BLaER1 (cell line): ENCODE results near the gene DBF4B.

Experiments
- H3K27ac ChIP-seq: shearing (Covaris generic); formaldehyde crosslinking; 2 replicates; pipeline ENCODE4 v1.8.1; 2022
- H3K27me3 ChIP-seq: shearing (Covaris generic); formaldehyde crosslinking; 2 replicates; pipeline ENCODE4 v1.8.1; 2022
- H3K36me3 ChIP-seq: shearing (Covaris generic); formaldehyde crosslinking; 2 replicates; pipeline ENCODE4 v1.8.1; 2022
- H3K4me1 ChIP-seq: shearing (Covaris generic); formaldehyde crosslinking; 2 replicates; pipeline ENCODE4 v1.8.1; 2022
- H3K4me2 ChIP-seq: shearing (Covaris generic); formaldehyde crosslinking; 2 replicates; pipeline ENCODE4 v1.8.1; 2022
- H3K4me3 ChIP-seq: shearing (Covaris generic); formaldehyde crosslinking; 2 replicates; pipeline ENCODE4 v1.8.1; 2022
- H3K9ac ChIP-seq: shearing (Covaris generic); formaldehyde crosslinking; 2 replicates; pipeline ENCODE4 v1.8.1; 2022
- H3K9me3 ChIP-seq: shearing (Covaris generic); formaldehyde crosslinking; 2 replicates; pipeline ENCODE4 v1.8.1; 2022
- H4K20me1 ChIP-seq: shearing (Covaris generic); formaldehyde crosslinking; 2 replicates; pipeline ENCODE4 v1.8.1; 2022
- Cebpa-rat ChIP-seq: shearing (Covaris generic); IDR thresholded peaks from 2 replicates; pipeline ENCODE4 v1.8.1; 2022

DBF4B gene

GRCh38 chr17:44781551-44782325, 73.3 kb downstream of the DBF4B start:
- Histone ChIP-seq H3K9ac (no peak overlapping the region), H3K4me1 (peaks cover 32% of the 10 kb centered on the region), H3K27me3 (no peaks in the 10 kb centered on the region), H3K27ac (no peak overlapping the region), H3K4me3 (no peak overlapping the region), H3K4me2 (no peak overlapping the region), H4K20me1 (no peaks in the 10 kb centered on the region), H3K9me3 (no peaks in the 10 kb centered on the region), H3K36me3 (no peaks in the 10 kb centered on the region)
- no peak for TF ChIP-seq Cebpa-rat

- Histone ChIP-seq H3K9me3 (no peaks in the 10 kb centered on the region), H4K20me1 (no peaks in the 10 kb centered on the region), H3K4me2 (no peak overlapping the region), H3K4me3 (no peak overlapping the region), H3K4me1 (peaks cover 26% of the 10 kb centered on the region), H3K9ac (no peak overlapping the region), H3K36me3 (no peaks in the 10 kb centered on the region), H3K27ac (no peak overlapping the region), H3K27me3 (no peaks in the 10 kb centered on the region)
- no peak for TF ChIP-seq Cebpa-rat
Observed at GRCh38 chr17:44782326-44782850, 73.9 kb downstream of the DBF4B start.

GRCh38 chr17:44785921-44786320, 77.5 kb downstream of the DBF4B start:
- Histone ChIP-seq H3K9me3 (no peaks in the 10 kb centered on the region), H3K27me3 (no peaks in the 10 kb centered on the region), H3K4me2 (no peak overlapping the region), H3K9ac (no peak overlapping the region), H4K20me1 (no peaks in the 10 kb centered on the region), H3K4me1 (no peaks in the 10 kb centered on the region), H3K27ac (no peak overlapping the region), H3K36me3 (no peaks in the 10 kb centered on the region), H3K4me3 (no peak overlapping the region)
- TF ChIP-seq Cebpa-rat, result no peak

GRCh38 chr17:44786551-44787081, 78.2 kb downstream of the DBF4B start:
- H3K9me3 ChIP-seq, result no peaks in the 10 kb centered on the region
- H3K9ac ChIP-seq, result no peak overlapping the region
- no peaks in the 10 kb centered on the region for H3K4me1 ChIP-seq
- no peaks in the 10 kb centered on the region for H3K36me3 ChIP-seq
- TF ChIP-seq Cebpa-rat, result no peak
- no peak overlapping the region for H3K4me3 ChIP-seq
- H3K27me3 ChIP-seq, result no peaks in the 10 kb centered on the region
- no peak overlapping the region for H3K27ac ChIP-seq
- no peaks in the 10 kb centered on the region for H4K20me1 ChIP-seq
- no peak overlapping the region for H3K4me2 ChIP-seq

GRCh38 chr17:44787271-44787940, 78.9 kb downstream of the DBF4B start:
- no peaks in the 10 kb centered on the region for H3K27me3 ChIP-seq
- no peaks in the 10 kb centered on the region for H3K36me3 ChIP-seq
- H3K4me3 ChIP-seq, result no peak overlapping the region
- no peak overlapping the region for H3K27ac ChIP-seq
- H3K4me1 ChIP-seq, result no peaks in the 10 kb centered on the region
- H3K4me2 ChIP-seq, result no peak overlapping the region
- no peaks in the 10 kb centered on the region for H3K9me3 ChIP-seq
- TF ChIP-seq Cebpa-rat, result no peak
- H4K20me1 ChIP-seq, result no peaks in the 10 kb centered on the region
- no peak overlapping the region for H3K9ac ChIP-seq

- no peak for TF ChIP-seq Cebpa-rat
- H3K4me3 ChIP-seq, result no peak overlapping the region
- H4K20me1 ChIP-seq, result no peaks in the 10 kb centered on the region
- no peak overlapping the region for H3K9ac ChIP-seq
- peaks cover 2% of the 10 kb centered on the region for H3K4me1 ChIP-seq
- H3K36me3 ChIP-seq, result no peaks in the 10 kb centered on the region
- no peaks in the 10 kb centered on the region for H3K9me3 ChIP-seq
- H3K27me3 ChIP-seq, result no peaks in the 10 kb centered on the region
- no peak overlapping the region for H3K27ac ChIP-seq
- no peak overlapping the region for H3K4me2 ChIP-seq
Observed at GRCh38 chr17:44788139-44788538, 79.7 kb downstream of the DBF4B start.

- peaks cover 4% of the 10 kb centered on the region; the same call in 1 of the 2 replicates for H3K36me3 ChIP-seq
- H4K20me1 ChIP-seq, result no peaks in the 10 kb centered on the region
- H3K4me3 ChIP-seq, result no peak overlapping the region
- peaks cover 35% of the 10 kb centered on the region for H3K4me1 ChIP-seq
- no peaks in the 10 kb centered on the region for H3K27me3 ChIP-seq
- H3K9ac ChIP-seq, result no peak overlapping the region
- H3K27ac ChIP-seq, result no peak overlapping the region
- H3K9me3 ChIP-seq, result no peaks in the 10 kb centered on the region
- no peak for TF ChIP-seq Cebpa-rat
- H3K4me2 ChIP-seq, result no peak overlapping the region
Observed at GRCh38 chr17:44792276-44792675, 83.8 kb downstream of the DBF4B start.

GRCh38 chr17:44793885-44794842, 85.7 kb downstream of the DBF4B start:
- H4K20me1 ChIP-seq, result no peaks in the 10 kb centered on the region
- peak overlapping the region; percentile 30; the same call in 1 of the 2 replicates for H3K4me3 ChIP-seq
- peaks cover 15% of the 10 kb centered on the region for H3K36me3 ChIP-seq
- H3K4me1 ChIP-seq, result peaks cover 49% of the 10 kb centered on the region
- peak overlapping the region; percentile 83 for H3K27ac ChIP-seq
- H3K9ac ChIP-seq, result peak overlapping the region; percentile 65
- no peak for TF ChIP-seq Cebpa-rat
- H3K4me2 ChIP-seq, result peak overlapping the region; percentile 79
- H3K9me3 ChIP-seq, result no peaks in the 10 kb centered on the region
- H3K27me3 ChIP-seq, result no peaks in the 10 kb centered on the region

GRCh38 chr17:44794851-44795413, 86.5 kb downstream of the DBF4B start:
- H3K4me2 ChIP-seq, result peak overlapping the region; percentile 79
- TF ChIP-seq Cebpa-rat, result no peak
- H3K4me3 ChIP-seq, result peak overlapping the region; percentile 30; the same call in 1 of the 2 replicates
- peaks cover 22% of the 10 kb centered on the region for H3K36me3 ChIP-seq
- no peaks in the 10 kb centered on the region for H3K27me3 ChIP-seq
- peaks cover 49% of the 10 kb centered on the region for H3K4me1 ChIP-seq
- H3K9ac ChIP-seq, result peak overlapping the region; percentile 65
- no peaks in the 10 kb centered on the region for H4K20me1 ChIP-seq
- no peaks in the 10 kb centered on the region for H3K9me3 ChIP-seq
- H3K27ac ChIP-seq, result peak overlapping the region; percentile 83
